Vagina (tissue), 2 donors: ENCODE data around the gene TRABD2B.

Experiments
- POLR2A ChIP-seq, 2 donors: fragments of 450-650 bp; IDR thresholded peaks; one replicate each; pipeline ENCODE4 v1.6.1; 2017; ENCODE audit warnings: antibody characterized with exemption in 2 of 2, mild to moderate bottlenecking in 2 of 2, moderate library complexity in 2 of 2
- POLR2AphosphoS5 ChIP-seq, 2 donors: sonication (generic); formaldehyde crosslinking; IDR thresholded peaks; one replicate each; pipeline ENCODE4 v1.9.0; 2017; ENCODE audit warnings: antibody characterized with exemption in 2 of 2, mild to moderate bottlenecking in 2 of 2, low read depth in 1 of 2; ENCODE audit not compliant: insufficient read depth in 1 of 2
- TF ChIP-seq, protein P1 (sequence below), 3 experiments: fragments of 450-650 bp in 2 of 3; fragments of 200-600 bp in 1 of 3; sonication (generic) in 1 of 3; IDR thresholded peaks; one replicate each; pipeline ENCODE4 v1.5.1; 2017 to 2019; ENCODE audit warnings: antibody characterized with exemption in 3 of 3, mild to moderate bottlenecking in 2 of 3, moderate library complexity in 2 of 3

DNA sequence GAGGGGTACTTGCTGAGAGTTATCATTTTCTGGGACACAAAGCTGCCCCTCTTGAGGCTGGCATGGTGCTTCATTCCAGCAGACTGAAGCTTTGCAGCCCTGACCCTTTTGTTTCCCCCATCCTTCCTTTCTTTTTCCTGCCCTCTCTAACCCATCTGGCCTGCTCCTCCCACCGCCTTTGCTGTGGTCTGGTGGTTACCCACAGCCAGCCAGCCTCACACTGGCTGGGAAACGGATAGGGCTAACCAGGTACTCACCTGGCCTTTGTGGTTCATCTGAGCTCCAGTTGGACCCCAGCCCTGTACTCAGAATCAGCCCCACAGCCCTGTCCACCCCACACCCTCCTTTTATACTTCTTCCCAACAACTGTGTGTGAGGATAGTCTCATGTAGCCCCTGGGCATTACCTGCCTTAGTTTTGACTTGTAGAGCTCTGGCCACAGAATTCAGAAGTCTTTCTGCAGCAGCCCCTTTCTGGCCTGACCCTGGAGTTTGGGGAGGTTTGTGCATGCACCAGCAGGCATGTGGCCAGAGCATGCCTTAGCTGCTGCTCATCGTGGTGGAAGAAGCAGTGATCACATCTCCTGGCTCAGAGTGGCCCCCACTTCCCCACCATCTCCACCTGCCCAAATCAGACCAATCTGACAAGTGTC lies 138.0 kb downstream of the TRABD2B start:
- TF ChIP-seq, protein P1, sequence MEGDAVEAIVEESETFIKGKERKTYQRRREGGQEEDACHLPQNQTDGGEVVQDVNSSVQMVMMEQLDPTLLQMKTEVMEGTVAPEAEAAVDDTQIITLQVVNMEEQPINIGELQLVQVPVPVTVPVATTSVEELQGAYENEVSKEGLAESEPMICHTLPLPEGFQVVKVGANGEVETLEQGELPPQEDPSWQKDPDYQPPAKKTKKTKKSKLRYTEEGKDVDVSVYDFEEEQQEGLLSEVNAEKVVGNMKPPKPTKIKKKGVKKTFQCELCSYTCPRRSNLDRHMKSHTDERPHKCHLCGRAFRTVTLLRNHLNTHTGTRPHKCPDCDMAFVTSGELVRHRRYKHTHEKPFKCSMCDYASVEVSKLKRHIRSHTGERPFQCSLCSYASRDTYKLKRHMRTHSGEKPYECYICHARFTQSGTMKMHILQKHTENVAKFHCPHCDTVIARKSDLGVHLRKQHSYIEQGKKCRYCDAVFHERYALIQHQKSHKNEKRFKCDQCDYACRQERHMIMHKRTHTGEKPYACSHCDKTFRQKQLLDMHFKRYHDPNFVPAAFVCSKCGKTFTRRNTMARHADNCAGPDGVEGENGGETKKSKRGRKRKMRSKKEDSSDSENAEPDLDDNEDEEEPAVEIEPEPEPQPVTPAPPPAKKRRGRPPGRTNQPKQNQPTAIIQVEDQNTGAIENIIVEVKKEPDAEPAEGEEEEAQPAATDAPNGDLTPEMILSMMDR (IDR thresholded peaks at IDR 0.05), result no peak
- no peak for TF ChIP-seq POLR2A (IDR thresholded peaks at IDR 0.05)
- no peak for TF ChIP-seq POLR2AphosphoS5 (IDR thresholded peaks at IDR 0.05; ENCODE audit: insufficient read depth in 1 of 2, low read depth in 1 of 2)
